ENCODE measurements around the gene SOCS3. TPM values are rescaled to one million over a fixed set of nuclear protein-coding genes. Genes with fewer than 3 reads are reported as not detected.
A peak's percentile ranks its signal among the peaks of the same experiment; 100 is the strongest.

SOCS3 gene
- total RNA-seq, 2 donors from 2014 or later, result 39.9 to 56.8 TPM

DNA sequence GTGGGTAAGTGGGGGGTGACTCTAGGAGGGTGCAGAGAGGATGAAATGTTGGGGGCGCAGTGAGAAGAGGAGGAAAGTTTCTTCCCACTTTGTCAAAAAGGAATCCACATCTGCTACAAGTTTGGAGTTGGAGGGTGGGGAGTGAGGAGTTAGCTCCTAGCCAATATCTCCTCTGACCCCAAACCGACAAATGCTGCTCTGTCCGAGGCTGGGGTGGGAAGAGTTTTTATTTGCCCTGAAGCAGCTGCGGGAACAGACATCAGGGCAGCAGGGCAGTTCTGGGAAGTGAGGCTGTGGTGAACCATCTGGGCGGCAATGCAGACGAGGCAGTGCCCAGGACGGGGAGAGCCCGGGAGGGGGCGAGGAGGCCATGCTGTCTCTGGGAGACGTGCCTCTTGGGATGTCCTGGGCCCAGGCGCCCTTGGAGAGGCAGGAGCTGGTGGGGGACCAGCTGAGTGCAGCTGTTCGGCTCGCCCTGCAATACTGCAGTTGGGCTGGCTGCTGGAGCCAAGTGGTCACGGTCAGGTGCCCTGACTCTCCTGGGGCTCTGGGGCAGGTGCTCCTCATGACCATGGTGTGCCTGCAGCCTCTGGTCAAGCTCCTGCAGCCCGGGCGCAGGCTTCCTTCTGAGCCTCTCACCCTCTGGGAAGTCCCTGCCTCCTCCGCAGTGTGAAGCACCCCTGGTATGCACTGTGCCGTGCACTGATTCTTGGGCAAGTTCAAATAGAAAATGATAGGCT is 6.4 kb upstream of the SOCS3 start:
- peaks cover 0 to 19% of the 10 kb centered on the region in 2 donors for H3K4me1 ChIP-seq
- TF ChIP-seq, protein P1, sequence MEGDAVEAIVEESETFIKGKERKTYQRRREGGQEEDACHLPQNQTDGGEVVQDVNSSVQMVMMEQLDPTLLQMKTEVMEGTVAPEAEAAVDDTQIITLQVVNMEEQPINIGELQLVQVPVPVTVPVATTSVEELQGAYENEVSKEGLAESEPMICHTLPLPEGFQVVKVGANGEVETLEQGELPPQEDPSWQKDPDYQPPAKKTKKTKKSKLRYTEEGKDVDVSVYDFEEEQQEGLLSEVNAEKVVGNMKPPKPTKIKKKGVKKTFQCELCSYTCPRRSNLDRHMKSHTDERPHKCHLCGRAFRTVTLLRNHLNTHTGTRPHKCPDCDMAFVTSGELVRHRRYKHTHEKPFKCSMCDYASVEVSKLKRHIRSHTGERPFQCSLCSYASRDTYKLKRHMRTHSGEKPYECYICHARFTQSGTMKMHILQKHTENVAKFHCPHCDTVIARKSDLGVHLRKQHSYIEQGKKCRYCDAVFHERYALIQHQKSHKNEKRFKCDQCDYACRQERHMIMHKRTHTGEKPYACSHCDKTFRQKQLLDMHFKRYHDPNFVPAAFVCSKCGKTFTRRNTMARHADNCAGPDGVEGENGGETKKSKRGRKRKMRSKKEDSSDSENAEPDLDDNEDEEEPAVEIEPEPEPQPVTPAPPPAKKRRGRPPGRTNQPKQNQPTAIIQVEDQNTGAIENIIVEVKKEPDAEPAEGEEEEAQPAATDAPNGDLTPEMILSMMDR (IDR thresholded peaks at IDR 0.05), result no peak
- H3K27me3 ChIP-seq, result no peaks in the 10 kb centered on the region
- H3K9me3 ChIP-seq, result no peaks in the 10 kb centered on the region
- H3K4me3 ChIP-seq, result no peak overlapping the region
- no peaks in the 10 kb centered on the region for H3K36me3 ChIP-seq
- DNase-seq (ENCODE audit: low spot score), result no peak
- H3K27ac ChIP-seq, result peak overlapping the region in 1 of 2 donors; percentile 48

DNA sequence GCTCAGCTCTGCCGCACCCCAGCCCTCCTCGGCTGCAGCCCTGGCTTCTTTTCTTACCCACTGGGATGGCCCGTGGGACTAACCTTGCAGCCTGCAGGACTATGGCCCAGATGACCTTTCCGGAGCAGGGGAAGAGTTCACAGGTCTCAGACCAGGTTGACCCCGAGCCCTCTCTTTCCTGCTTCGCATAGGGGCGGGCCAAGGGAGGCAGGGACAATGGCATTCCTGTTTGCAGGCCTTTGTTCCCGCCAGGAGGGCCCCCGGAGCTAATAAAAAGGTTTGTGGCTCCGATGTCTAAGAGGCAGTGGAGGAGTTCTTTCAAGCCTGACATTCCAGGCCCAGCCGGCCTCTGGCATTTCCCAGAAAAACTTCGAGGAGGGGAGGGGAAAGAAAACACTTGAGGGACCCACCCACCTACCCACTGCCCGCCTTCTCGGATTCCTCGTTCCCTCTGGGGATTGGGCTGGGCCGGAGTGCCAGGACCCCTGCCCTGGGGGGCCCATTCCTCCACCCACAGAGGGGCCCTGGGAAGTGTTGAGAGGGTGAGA is 5.8 kb upstream of the SOCS3 start:
- Histone ChIP-seq H3K36me3 (no peaks in the 10 kb centered on the region), H3K4me1 (peaks cover 0 to 24% of the 10 kb centered on the region in 2 donors), H3K4me3 (no peak overlapping the region), H3K27me3 (no peaks in the 10 kb centered on the region), H3K27ac (peak overlapping the region in 1 of 2 donors; percentile 48), H3K9me3 (no peaks in the 10 kb centered on the region)
- TF ChIP-seq, protein P1 (IDR thresholded peaks at IDR 0.05), result no peak
- no peak for DNase-seq (ENCODE audit: low spot score)

DNA sequence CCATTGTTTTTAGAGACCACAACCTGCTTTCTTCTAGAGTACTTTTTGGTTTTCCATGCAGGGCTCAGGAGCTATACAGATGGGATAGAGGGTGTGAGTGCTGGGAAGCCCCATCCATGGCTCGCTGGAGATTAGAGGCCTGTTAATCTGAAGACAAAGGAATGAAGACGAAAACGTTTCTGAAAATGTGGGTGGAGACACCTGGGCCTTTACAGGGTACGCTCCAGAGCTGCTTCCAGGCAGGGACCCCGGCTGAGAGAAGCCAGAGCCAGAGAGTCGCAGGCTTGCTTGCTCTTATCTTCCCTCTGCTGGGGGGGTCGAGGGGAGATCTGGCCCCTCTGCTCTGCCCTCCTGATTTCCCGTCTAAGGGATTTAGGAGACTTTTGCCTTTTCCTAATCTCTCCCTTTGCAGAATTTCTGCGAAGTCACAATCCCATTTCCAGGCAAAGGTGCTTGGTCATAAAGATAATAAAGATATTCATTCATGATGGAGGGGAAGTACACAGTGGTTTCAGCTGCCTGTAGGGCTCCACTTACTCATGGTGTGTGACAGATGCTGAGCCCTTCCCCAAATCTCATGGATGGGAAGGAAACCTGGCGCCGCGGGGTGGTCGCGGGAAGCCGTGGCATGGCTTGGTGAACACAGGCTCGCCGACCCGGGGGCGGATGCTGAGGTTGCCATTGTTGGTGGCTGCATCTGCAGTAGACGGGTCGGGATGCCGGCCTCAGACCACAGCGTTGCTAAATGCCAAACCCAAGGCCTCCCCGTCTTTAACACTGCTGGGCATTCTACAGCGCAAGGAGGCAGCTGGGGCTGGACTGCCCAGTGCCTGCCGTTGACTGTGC is 4.8 kb upstream of the SOCS3 start:
- DNase-seq (ENCODE audit: low spot score), result no peak
- no peaks in the 10 kb centered on the region for H3K36me3 ChIP-seq
- TF ChIP-seq, protein P1 (IDR thresholded peaks at IDR 0.05), result no peak
- H3K9me3 ChIP-seq, result no peaks in the 10 kb centered on the region
- peaks cover 0 to 29% of the 10 kb centered on the region in 2 donors for H3K4me1 ChIP-seq
- H3K4me3 ChIP-seq, result no peak overlapping the region
- H3K27me3 ChIP-seq, result no peaks in the 10 kb centered on the region
- no peak overlapping the region for H3K27ac ChIP-seq

DNA sequence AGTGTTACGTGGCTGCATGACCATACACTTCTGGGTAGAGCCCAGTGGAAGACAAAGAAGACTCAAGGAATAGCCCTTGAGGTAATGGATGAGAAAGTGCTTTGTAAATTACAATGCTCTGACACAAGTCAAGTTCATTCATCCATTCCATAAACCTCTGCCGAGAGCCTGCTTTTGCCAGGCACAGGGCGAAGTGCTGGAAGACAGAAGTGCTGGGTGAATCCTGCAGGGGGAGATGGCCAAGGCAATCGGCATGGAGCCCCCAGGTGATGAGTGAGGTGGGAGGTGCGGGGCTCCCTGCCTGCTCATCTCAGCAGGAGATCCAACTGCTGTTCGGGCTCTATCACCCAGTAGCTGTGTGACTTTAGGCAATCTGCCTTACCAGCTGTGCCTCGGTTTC is 2.8 kb upstream of the SOCS3 start:
- Histone ChIP-seq H3K27me3 (no peaks in the 10 kb centered on the region), H3K36me3 (peaks cover 13% of the 10 kb centered on the region), H3K4me3 (no peak overlapping the region), H3K4me1 (peaks cover 0 to 48% of the 10 kb centered on the region in 2 donors), H3K9me3 (no peaks in the 10 kb centered on the region), H3K27ac (no peak overlapping the region)
- TF ChIP-seq, protein P1 (IDR thresholded peaks at IDR 0.05), result no peak
- DNase-seq (ENCODE audit: low spot score), result no peak

DNA sequence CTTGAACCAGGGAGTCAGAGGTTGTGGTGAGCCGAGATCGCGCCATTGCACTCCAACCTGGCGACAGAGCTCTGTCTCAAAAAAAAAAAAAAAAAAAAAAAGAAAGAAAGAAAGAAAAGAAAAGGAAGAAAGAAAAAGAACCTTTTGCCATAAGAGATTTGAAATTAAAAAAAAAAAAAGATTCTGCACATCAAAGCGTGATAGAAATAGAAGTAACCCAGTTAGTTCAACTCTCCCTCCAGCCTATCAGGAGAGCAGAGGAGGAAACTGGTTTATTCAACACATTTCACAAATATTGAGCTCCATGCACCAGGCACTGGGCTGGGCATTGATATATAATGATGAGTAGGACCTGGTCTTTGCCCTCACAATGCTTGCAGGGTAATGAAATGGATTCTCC is 2.4 kb upstream of the SOCS3 start:
- H3K27ac ChIP-seq, result no peak overlapping the region
- peaks cover 16% of the 10 kb centered on the region for H3K36me3 ChIP-seq
- H3K4me3 ChIP-seq, result no peak overlapping the region
- TF ChIP-seq, protein P1 (IDR thresholded peaks at IDR 0.05), result no peak
- H3K27me3 ChIP-seq, result no peaks in the 10 kb centered on the region
- DNase-seq (ENCODE audit: low spot score), result no peak
- H3K4me1 ChIP-seq, result peaks cover 0 to 53% of the 10 kb centered on the region in 2 donors
- H3K9me3 ChIP-seq, result no peaks in the 10 kb centered on the region

Data from right atrium auricular region (tissue), 2 donors.